Cerebellar cortex (tissue), 1 donor: ENCODE results near the gene SPECC1L.
"Not testable (repeated sequence)": the region's sequence is repeated elsewhere in the genome, so short reads cannot be mapped to it uniquely, and the experiment has no call there.

Source experiments
- DNase-seq: peaks from one replicate; pipeline ENCODE4 v3.0.0-alpha.2; 2015; ENCODE audit warnings: low spot score

The SPECC1L gene

GRCh38 chr22:24247564-24248344 is 22.9 kb upstream of the SPECC1L start:
- peak; percentile 82 for DNase-seq

GRCh38 chr22:24248611-24249010 is 22.0 kb upstream of the SPECC1L start:
- DNase-seq, result not testable (repeated sequence)

- DNase-seq, result not testable (repeated sequence)
Observed at GRCh38 chr22:24249413-24249812, 21.2 kb upstream of the SPECC1L start.

- DNase-seq, result not testable (repeated sequence)
Observed at GRCh38 chr22:24251286-24251685, 19.3 kb upstream of the SPECC1L start.

- DNase-seq, result not testable (repeated sequence)
Observed at GRCh38 chr22:24253126-24253525, 17.5 kb upstream of the SPECC1L start.

GRCh38 chr22:24256136-24256535 is 14.5 kb upstream of the SPECC1L start:
- not testable (repeated sequence) for DNase-seq

GRCh38 chr22:24256736-24257135 is 13.9 kb upstream of the SPECC1L start:
- DNase-seq, result peak; percentile 28

GRCh38 chr22:24259459-24259858 is 11.2 kb upstream of the SPECC1L start:
- peak; percentile 76 for DNase-seq

GRCh38 chr22:24262185-24262749 is 8.4 kb upstream of the SPECC1L start:
- not testable (repeated sequence) for DNase-seq

- DNase-seq, result not testable (repeated sequence)
Observed at GRCh38 chr22:24263479-24263878, 7.2 kb upstream of the SPECC1L start.

- not testable (repeated sequence) for DNase-seq
Observed at GRCh38 chr22:24264329-24264896, 6.2 kb upstream of the SPECC1L start.

GRCh38 chr22:24265734-24266133 is 4.9 kb upstream of the SPECC1L start:
- no peak for DNase-seq

GRCh38 chr22:24266495-24266894 is 4.1 kb upstream of the SPECC1L start:
- DNase-seq, result not testable (repeated sequence)

GRCh38 chr22:24271386-24271854 is 789 bp downstream of the SPECC1L start:
- DNase-seq, result no peak

- not testable (repeated sequence) for DNase-seq
Observed at GRCh38 chr22:24273031-24273430, 2.4 kb downstream of the SPECC1L start.

- not testable (repeated sequence) for DNase-seq
Observed at GRCh38 chr22:24273906-24274305, 3.3 kb downstream of the SPECC1L start.

- DNase-seq, result not testable (repeated sequence)
Observed at GRCh38 chr22:24274696-24275405, 4.2 kb downstream of the SPECC1L start.

- not testable (repeated sequence) for DNase-seq
Observed at GRCh38 chr22:24280363-24280762, 9.7 kb downstream of the SPECC1L start.

GRCh38 chr22:24282401-24282800 is 11.8 kb downstream of the SPECC1L start:
- no peak for DNase-seq

GRCh38 chr22:24284747-24285203 is 14.1 kb downstream of the SPECC1L start:
- no peak for DNase-seq

- no peak for DNase-seq
Observed at GRCh38 chr22:24285245-24285644, 14.6 kb downstream of the SPECC1L start.

GRCh38 chr22:24287212-24287611 is 16.6 kb downstream of the SPECC1L start:
- DNase-seq, result not testable (repeated sequence)
